Right lobe of liver (tissue), 6 donors: Measurements from ENCODE around the gene CAMKK1. TPM values are rescaled to one million over a fixed set of nuclear protein-coding genes. Genes with fewer than 3 reads are reported as not detected.

ENCODE experiments used
- ATAC-seq, 4 donors: fragments of 200-7000 bp; cut with Tn5 transposase; one replicate each; pipeline ENCODE4 v1.9.1; 2020; ENCODE audit warnings: mild to moderate bottlenecking in 4 of 4, moderate library complexity in 4 of 4
- DNase-seq, 3 donors: peaks; one replicate each; pipeline ENCODE4 v3.0.0-alpha.2; 2020
- H3K27ac ChIP-seq, 3 donors: fragments of 200-600 bp; one replicate each; pipeline ENCODE4 v1.8.0; 2022
- H3K27me3 ChIP-seq, 2 donors: fragments of 200-600 bp; one replicate each; pipeline ENCODE4 v1.8.0; 2022
- H3K36me3 ChIP-seq, 4 donors: fragments of 200-600 bp; sonication (generic) in 1 of 4; one replicate each; pipeline versions ENCODE4 v1.5.1 to v1.8.0; 2017 to 2022; ENCODE audit warnings: control low read depth in 1 of 4
- H3K4me1 ChIP-seq, 4 donors: fragments of 200-600 bp; sonication (generic) in 1 of 4; one replicate each; pipeline versions ENCODE4 v1.5.1 to v1.8.0; 2017 to 2022; ENCODE audit warnings: control low read depth in 1 of 4
- H3K4me3 ChIP-seq, 3 donors: fragments of 200-600 bp; one replicate each; pipeline ENCODE4 v1.8.0; 2022
- H3K9me3 ChIP-seq, 4 donors: fragments of 200-600 bp; sonication (generic) in 1 of 4; one replicate each; pipeline versions ENCODE4 v1.5.1 to v1.8.0; 2017 to 2022; ENCODE audit warnings: control low read depth in 1 of 4
- CTCF ChIP-seq, 4 donors: fragments of 200-600 bp in 3 of 4; fragments of 450-650 bp in 1 of 4; IDR thresholded peaks; one replicate each; pipeline versions ENCODE4 v1.5.1 to v1.8.0; 2016 to 2022; ENCODE audit warnings: antibody characterized with exemption in 4 of 4, mild to moderate bottlenecking in 2 of 4
- POLR2A ChIP-seq: fragments of 450-650 bp; IDR thresholded peaks from one replicate; pipeline ENCODE4 v1.6.1; 2017; ENCODE audit warnings: antibody characterized with exemption, mild to moderate bottlenecking
- WGBS: methylation state at CpG from one replicate; pipeline ENCODE4 v1.1.6; 2018; ENCODE audit warnings: low coverage, low lambda C conversion rate; ENCODE audit not compliant: insufficient coverage; ENCODE audit errors: missing lambda C conversion rate; 5-methylcytosine and 5-hydroxymethylcytosine counted together
- intact Hi-C, 2 donors: fragments of 100-400 bp; cut with DNase I; formaldehyde crosslinking; loops; one replicate each; pipeline versions ENCODE4 v1.11.2 to v1.14.1; 2022
- total RNA-seq, 6 experiments: library from RNA; depleted of rRNA in 2 of 6; stranded (reverse); fragments of >200 nt in 2 of 6; fragmentation: NEBNext Ultra II Directional in 3 of 6; extraction: Animal tissue kit (Norgen Biotek cat#: 25700) in 3 of 6; gene quantifications; one replicate each; pipeline versions ENCODE4 v1.1.0 to v1.2.4, GENCODE V29; 2016 to 2023
- donor health status: DM: no; HTN: yes; CAD: no.
- donor health status: DM: no; HTN: no; CAD: no.
- donor health status: DM: no; HTN: no; CAD: no.
- donor health status: DM: no; HTN: yes; CAD: no.
- donor health status: DM: no; HTN: yes; CAD: no.

CAMKK1 gene
- total RNA-seq, 6 experiments from 2014 or later, result 0.35 to 1.1 (median 0.47) TPM

- TF ChIP-seq CTCF (IDR thresholded peaks at IDR 0.05) (no peak), POLR2A (no peak)
- DNase-seq (no peak), ATAC-seq (no peak)
- Histone ChIP-seq H3K9me3 (no peaks in the 10 kb centered on the region), H3K4me1 (no peaks in the 10 kb centered on the region), H3K27me3 (no peaks in the 10 kb centered on the region), H3K4me3 (no peak overlapping the region), H3K27ac (no peak overlapping the region), H3K36me3 (no peaks in the 10 kb centered on the region)
- WGBS, result 96% methylated on average over 4 of the region's 15 CpGs
- intact Hi-C loops, result no loop called here
Measured at GRCh38 chr17:3927628-3928340, 34.9 kb upstream of the CAMKK1 start.

- intact Hi-C loops, result no loop called here
- Histone ChIP-seq H3K9me3 (no peaks in the 10 kb centered on the region), H3K27ac (no peak overlapping the region), H3K4me1 (no peaks in the 10 kb centered on the region), H3K27me3 (no peaks in the 10 kb centered on the region), H3K4me3 (no peak overlapping the region), H3K36me3 (no peaks in the 10 kb centered on the region)
- no peak for ATAC-seq
- DNase-seq, result no peak
- TF ChIP-seq CTCF (IDR thresholded peaks at IDR 0.05), result no peak
- TF ChIP-seq POLR2A, result no peak
- 40% methylated on average over 3 of the region's 16 CpGs for WGBS
Measured at GRCh38 chr17:3926860-3927627, 34.2 kb upstream of the CAMKK1 start.

GRCh38 chr17:3925684-3926485 is 33.0 kb upstream of the CAMKK1 start:
- no peaks in the 10 kb centered on the region for H3K4me1 ChIP-seq
- no peaks in the 10 kb centered on the region for H3K9me3 ChIP-seq
- H3K27ac ChIP-seq, result no peak overlapping the region
- H3K4me3 ChIP-seq, result no peak overlapping the region
- ATAC-seq (no peak), DNase-seq (no peak)
- H3K36me3 ChIP-seq, result no peaks in the 10 kb centered on the region
- no peaks in the 10 kb centered on the region for H3K27me3 ChIP-seq
- TF ChIP-seq POLR2A, result no peak
- no peak for TF ChIP-seq CTCF (IDR thresholded peaks at IDR 0.05)
- intact Hi-C loops, result no loop called here
- WGBS, result 85% methylated on average over 8 of the region's 17 CpGs

GRCh38 chr17:3924512-3925350 is 31.9 kb upstream of the CAMKK1 start:
- intact Hi-C loops, result no loop called here
- no peak for TF ChIP-seq POLR2A
- no peak for TF ChIP-seq CTCF (IDR thresholded peaks at IDR 0.05)
- 74% methylated on average over 6 of the region's 40 CpGs for WGBS
- H3K36me3 ChIP-seq, result no peaks in the 10 kb centered on the region
- H3K9me3 ChIP-seq, result no peaks in the 10 kb centered on the region
- H3K4me1 ChIP-seq, result no peaks in the 10 kb centered on the region
- no peak overlapping the region for H3K4me3 ChIP-seq
- ATAC-seq, result peak in 1 of 4 donors; percentile 18
- no peak for DNase-seq
- H3K27me3 ChIP-seq, result no peaks in the 10 kb centered on the region
- no peak overlapping the region for H3K27ac ChIP-seq
